Activated CD4-positive, alpha-beta T cell treated with anti-CD3 and anti-CD28 coated beads, Interleukin-2, amount 10 ng/mL, durations not matched to agents 7 days and 5 days (primary cell): Measurements from ENCODE around the gene FLACC1. TPM values are rescaled to one million over a fixed set of nuclear protein-coding genes. Genes with fewer than 3 reads are reported as not detected.
"Not testable (repeated sequence)": the region's sequence is repeated elsewhere in the genome, so short reads cannot be mapped to it uniquely, and the experiment has no call there.

Experiments used
- CTCF ChIA-PET: fragments of 350-600 bp; sonication (Branson Sonifier 250); formaldehyde crosslinking; loops from one replicate; lab custom pipeline; 2021; ENCODE audit warnings: antibody characterized with exemption; lab: Charles Lee
- POLR2A ChIA-PET: fragments of 350-600 bp; sonication (Branson Sonifier 250); formaldehyde crosslinking; loops from one replicate; lab custom pipeline; 2021; ENCODE audit warnings: antibody characterized with exemption; lab: Charles Lee
- DNase-seq: peaks from one replicate; pipeline ENCODE4 v3.0.0-alpha.2; 2020
- H3K27ac Mint-ChIP-seq: one replicate; pipeline ENCODE4 v1.8.0; 2021; ENCODE audit warnings: mild to moderate bottlenecking, moderate library complexity, mixed read lengths
- H3K27me3 Mint-ChIP-seq: one replicate; pipeline ENCODE4 v1.8.0; 2021; ENCODE audit warnings: mixed read lengths
- H3K36me3 Mint-ChIP-seq: one replicate; pipeline ENCODE4 v1.8.0; 2021; ENCODE audit warnings: low read depth, mixed read lengths
- H3K4me1 Mint-ChIP-seq: one replicate; pipeline ENCODE4 v1.8.0; 2021; ENCODE audit warnings: mixed read lengths
- H3K4me3 Mint-ChIP-seq: one replicate; pipeline ENCODE4 v1.8.0; 2021; ENCODE audit warnings: mild to moderate bottlenecking, moderate library complexity, mixed read lengths
- H3K9me3 Mint-ChIP-seq: one replicate; pipeline ENCODE4 v1.8.0; 2021; ENCODE audit warnings: mixed read lengths
- total RNA-seq, 2 experiments: library from RNA; stranded (reverse); gene quantifications; one replicate each; pipeline ENCODE4 v1.2.3, GENCODE V29; 2021

FLACC1 gene
- total RNA-seq, 2 experiments from 2014 or later, result 2.5 to 4.4 TPM

- no peak overlapping the region for H3K4me3 Mint-ChIP-seq
- peaks cover 6% of the 10 kb centered on the region for H3K9me3 Mint-ChIP-seq
- ChIA-PET POLR2A (no interaction called here), CTCF (interaction anchor here (1.0 to 1.9 kb wide), 4 partner anchors 12 to 111 kb away, joined by 3 to 6 read pairs (median 4); partner anchors contain the start of gene FLACC1)
- peaks cover 14% of the 10 kb centered on the region for H3K4me1 Mint-ChIP-seq
- H3K27ac Mint-ChIP-seq, result no peak overlapping the region
- DNase-seq, result no peak
- no peaks in the 10 kb centered on the region for H3K27me3 Mint-ChIP-seq
- peaks cover 50% of the 10 kb centered on the region for H3K36me3 Mint-ChIP-seq
These were observed 12.3 kb downstream of the FLACC1 start for GRCh38 chr2:201344663-201345366.

GRCh38 chr2:201343559-201343958 lies 13.6 kb downstream of the FLACC1 start:
- Mint-ChIP-seq H3K27me3 (no peaks in the 10 kb centered on the region), H3K36me3 (peaks cover 52% of the 10 kb centered on the region), H3K27ac (no peak overlapping the region), H3K9me3 (peaks cover 10% of the 10 kb centered on the region), H3K4me3 (no peak overlapping the region), H3K4me1 (peaks cover 24% of the 10 kb centered on the region)
- CTCF ChIA-PET, result interaction anchor here (1.0 to 1.9 kb wide), 3 partner anchors 16 to 110 kb away, joined by 3 to 6 read pairs (median 4); no protein-coding TSS in a partner anchor
- DNase-seq, result no peak
- POLR2A ChIA-PET, result no interaction called here

- Mint-ChIP-seq H3K4me1 (peaks cover 24% of the 10 kb centered on the region), H3K36me3 (peaks cover 58% of the 10 kb centered on the region), H3K27me3 (no peaks in the 10 kb centered on the region), H3K9me3 (peaks cover 13% of the 10 kb centered on the region), H3K4me3 (no peak overlapping the region), H3K27ac (no peak overlapping the region)
- POLR2A ChIA-PET, result no interaction called here
- DNase-seq, result no peak
- CTCF ChIA-PET, result interaction anchor here (1.4 kb wide), 1 partner anchor 22 kb away, joined by 3 read pairs; no protein-coding TSS in a partner anchor
These were observed 14.2 kb downstream of the FLACC1 start for GRCh38 chr2:201342923-201343322.

GRCh38 chr2:201329409-201329808 lies 27.7 kb downstream of the FLACC1 start:
- ChIA-PET CTCF (interaction anchor here (2.5 kb wide), 1 partner anchor 97 kb away, joined by 7 read pairs; no protein-coding TSS in a partner anchor), POLR2A (no interaction called here)
- DNase-seq, result no peak

GRCh38 chr2:201327678-201328077 lies 29.5 kb downstream of the FLACC1 start:
- ChIA-PET CTCF (interaction anchor here (2.0 to 2.5 kb wide), 2 partner anchors 16 to 96 kb away, joined by 4 to 7 read pairs; no protein-coding TSS in a partner anchor), POLR2A (no interaction called here)

More at GRCh38 chr2:201329409-201329808, 27.7 kb downstream of the FLACC1 start:
- H3K27ac Mint-ChIP-seq, result no peak overlapping the region
- no peaks in the 10 kb centered on the region for H3K4me1 Mint-ChIP-seq
- no peak overlapping the region for H3K4me3 Mint-ChIP-seq
- H3K36me3 Mint-ChIP-seq, result peaks cover 32% of the 10 kb centered on the region
- no peaks in the 10 kb centered on the region for H3K27me3 Mint-ChIP-seq
- peaks cover 21% of the 10 kb centered on the region for H3K9me3 Mint-ChIP-seq

GRCh38 chr2:201322772-201323171 lies 34.4 kb downstream of the FLACC1 start:
- no peaks in the 10 kb centered on the region for H3K27me3 Mint-ChIP-seq
- H3K4me3 Mint-ChIP-seq, result no peak overlapping the region
- ChIA-PET CTCF (interaction anchor here (0.7 kb wide), 1 partner anchor 85 kb away, joined by 3 read pairs; no protein-coding TSS in a partner anchor), POLR2A (no interaction called here)
- H3K36me3 Mint-ChIP-seq, result peaks cover 39% of the 10 kb centered on the region
- no peak for DNase-seq
- H3K9me3 Mint-ChIP-seq, result peaks cover 44% of the 10 kb centered on the region
- no peak overlapping the region for H3K27ac Mint-ChIP-seq
- H3K4me1 Mint-ChIP-seq, result no peaks in the 10 kb centered on the region

More at GRCh38 chr2:201327678-201328077, 29.5 kb downstream of the FLACC1 start:
- H3K9me3 Mint-ChIP-seq, result peaks cover 25% of the 10 kb centered on the region
- H3K4me1 Mint-ChIP-seq, result no peaks in the 10 kb centered on the region
- no peak overlapping the region for H3K27ac Mint-ChIP-seq
- no peaks in the 10 kb centered on the region for H3K27me3 Mint-ChIP-seq
- no peak for DNase-seq
- peaks cover 38% of the 10 kb centered on the region for H3K36me3 Mint-ChIP-seq
- no peak overlapping the region for H3K4me3 Mint-ChIP-seq

- H3K4me1 Mint-ChIP-seq, result no peaks in the 10 kb centered on the region
- peaks cover 44% of the 10 kb centered on the region for H3K9me3 Mint-ChIP-seq
- H3K36me3 Mint-ChIP-seq, result peaks cover 44% of the 10 kb centered on the region
- ChIA-PET CTCF (no interaction called here), POLR2A (no interaction called here)
- H3K27me3 Mint-ChIP-seq, result no peaks in the 10 kb centered on the region
- H3K4me3 Mint-ChIP-seq, result no peak overlapping the region
- H3K27ac Mint-ChIP-seq, result no peak overlapping the region
- DNase-seq, result no peak
These were observed 36.4 kb downstream of the FLACC1 start for GRCh38 chr2:201320701-201321100.

- DNase-seq, result no peak
- ChIA-PET CTCF (no interaction called here), POLR2A (no interaction called here)
- no peak overlapping the region for H3K27ac Mint-ChIP-seq
- H3K27me3 Mint-ChIP-seq, result no peaks in the 10 kb centered on the region
- H3K4me1 Mint-ChIP-seq, result no peaks in the 10 kb centered on the region
- H3K4me3 Mint-ChIP-seq, result no peak overlapping the region
- H3K9me3 Mint-ChIP-seq, result peaks cover 46% of the 10 kb centered on the region
- H3K36me3 Mint-ChIP-seq, result peaks cover 44% of the 10 kb centered on the region
These were observed 36.9 kb downstream of the FLACC1 start for GRCh38 chr2:201320257-201320656.

- H3K4me3 Mint-ChIP-seq, result no peak overlapping the region
- ChIA-PET POLR2A (no interaction called here), CTCF (interaction anchor here (0.6 kb wide), 1 partner anchor 40 kb away, joined by 3 read pairs; no protein-coding TSS in a partner anchor)
- H3K9me3 Mint-ChIP-seq, result peaks cover 50% of the 10 kb centered on the region
- DNase-seq, result no peak
- H3K27ac Mint-ChIP-seq, result no peak overlapping the region
- no peaks in the 10 kb centered on the region for H3K4me1 Mint-ChIP-seq
- peaks cover 51% of the 10 kb centered on the region for H3K36me3 Mint-ChIP-seq
- no peaks in the 10 kb centered on the region for H3K27me3 Mint-ChIP-seq
These were observed 37.6 kb downstream of the FLACC1 start for GRCh38 chr2:201319511-201319910.

GRCh38 chr2:201313362-201313761 lies 43.8 kb downstream of the FLACC1 start:
- H3K27me3 Mint-ChIP-seq, result no peaks in the 10 kb centered on the region
- H3K36me3 Mint-ChIP-seq, result peaks cover 63% of the 10 kb centered on the region
- H3K9me3 Mint-ChIP-seq, result peaks cover 46% of the 10 kb centered on the region
- ChIA-PET POLR2A (no interaction called here), CTCF (interaction anchor here (0.6 kb wide), 1 partner anchor 814 kb away, joined by 3 read pairs; no protein-coding TSS in a partner anchor)
- DNase-seq, result no peak
- no peak overlapping the region for H3K4me3 Mint-ChIP-seq
- H3K27ac Mint-ChIP-seq, result no peak overlapping the region
- H3K4me1 Mint-ChIP-seq, result no peaks in the 10 kb centered on the region

- POLR2A ChIA-PET, result no interaction called here
- DNase-seq, result no peak
- Mint-ChIP-seq H3K36me3 (peaks cover 55% of the 10 kb centered on the region), H3K4me3 (no peak overlapping the region), H3K27me3 (no peaks in the 10 kb centered on the region), H3K9me3 (peaks cover 30% of the 10 kb centered on the region), H3K27ac (no peak overlapping the region), H3K4me1 (no peaks in the 10 kb centered on the region)
- CTCF ChIA-PET, result no interaction called here
These were observed 48.2 kb downstream of the FLACC1 start for GRCh38 chr2:201308914-201309313.

GRCh38 chr2:201307876-201308275 lies 49.3 kb downstream of the FLACC1 start:
- Mint-ChIP-seq H3K36me3 (peaks cover 56% of the 10 kb centered on the region), H3K4me3 (no peak overlapping the region), H3K27me3 (no peaks in the 10 kb centered on the region)

GRCh38 chr2:201299929-201300328 lies 57.2 kb downstream of the FLACC1 start:
- Mint-ChIP-seq H3K36me3 (peaks cover 71% of the 10 kb centered on the region), H3K9me3 (peaks cover 34% of the 10 kb centered on the region)
- H3K27ac Mint-ChIP-seq, DNase-seq, H3K4me3 Mint-ChIP-seq, H3K4me1 Mint-ChIP-seq, H3K27me3 Mint-ChIP-seq, POLR2A ChIA-PET: not testable (repeated sequence)
- CTCF ChIA-PET, result interaction anchor here (1.6 kb wide), 1 partner anchor 51 kb away, joined by 5 read pairs; no protein-coding TSS in a partner anchor

More at GRCh38 chr2:201307876-201308275, 49.3 kb downstream of the FLACC1 start:
- Mint-ChIP-seq H3K27ac (no peak overlapping the region), H3K4me1 (no peaks in the 10 kb centered on the region), H3K9me3 (peaks cover 24% of the 10 kb centered on the region)
- ChIA-PET CTCF (no interaction called here), POLR2A (no interaction called here)
- DNase-seq, result no peak
